IMR-90 (cell line): ENCODE measurements around the gene KRT32. TPM values are rescaled to one million over a fixed set of nuclear protein-coding genes. Genes with fewer than 3 reads are reported as not detected.

ENCODE experiments used
- ATAC-seq: fragments of 200-7000 bp; cut with Tn5 transposase; 2 replicates; pipeline ENCODE4 v1.9.1; 2020; ENCODE audit warnings: low read depth, mild to moderate bottlenecking, moderate library complexity
- BruUV-seq: library from RNA; stranded (reverse); fragments of 400-500 nt; replicated peaks from 2 replicates; lab custom pipeline; 2021; lab: Mats Ljungman, UMichigan
- CTCF ChIA-PET: fragments of 300-600 bp; formaldehyde crosslinking; extraction: SDS; loops from one replicate; lab custom pipeline; 2021; ENCODE audit warnings: antibody characterized with exemption; lab: Yijun Ruan, JAX
- POLR2A ChIA-PET: fragments of 300-600 bp; sonication (Branson Sonifier 250); formaldehyde crosslinking; loops from one replicate; lab custom pipeline; 2022; ENCODE audit warnings: antibody characterized with exemption; ENCODE audit not compliant: unreplicated experiment; lab: Charles Lee
- DNase-seq: peaks from one replicate; pipeline ENCODE4 v3.0.0; 2013
- H2AFZ ChIP-seq: replicated peaks from 2 replicates; pipeline ENCODE3; 2013; ENCODE audit warnings: low read length, mild to moderate bottlenecking; ENCODE audit not compliant: poor library complexity
- H2AK5ac ChIP-seq: 2 replicates; pipeline ENCODE4 v1.6.1; 2013; ENCODE audit warnings: low read depth, low read length, inconsistent platforms
- H2AK9ac ChIP-seq: replicated peaks from 2 replicates; pipeline ENCODE3; 2013; ENCODE audit warnings: mild to moderate bottlenecking, low read depth, low read length, moderate library complexity; ENCODE audit not compliant: poor library complexity
- H2BK120ac ChIP-seq: 2 replicates; pipeline ENCODE4 v1.6.1; 2013; ENCODE audit warnings: low read depth, low read length, inconsistent platforms
- H2BK15ac ChIP-seq: 3 replicates; pipeline ENCODE4 v1.6.1; 2013; ENCODE audit warnings: low read depth, low read length, inconsistent platforms
- H2BK20ac ChIP-seq: 2 replicates; pipeline ENCODE4 v1.6.1; 2013; ENCODE audit warnings: low read depth, mild to moderate bottlenecking, inconsistent platforms, low read length, moderate library complexity
- H2BK5ac ChIP-seq: 2 replicates; pipeline ENCODE4 v1.6.1; 2013; ENCODE audit warnings: mild to moderate bottlenecking, low read depth, low read length, inconsistent platforms; ENCODE audit not compliant: poor library complexity, severe bottlenecking
- H3K14ac ChIP-seq: replicated peaks from 2 replicates; pipeline ENCODE4 v1.6.1; 2013; ENCODE audit warnings: low read depth, low read length, inconsistent platforms
- H3K18ac ChIP-seq: 2 replicates; pipeline ENCODE4 v1.6.1; 2013; ENCODE audit warnings: low read depth, low read length, control low read depth
- H3K23ac ChIP-seq: 2 replicates; pipeline ENCODE4 v1.6.1; 2013; ENCODE audit warnings: low read depth, low read length, inconsistent platforms
- H3K27ac ChIP-seq: 2 replicates; pipeline ENCODE4 v1.5.1; 2013; ENCODE audit warnings: mild to moderate bottlenecking, control low read depth, low read length; ENCODE audit not compliant: insufficient read depth
- H3K27me3 ChIP-seq: 2 replicates; pipeline ENCODE4 v1.6.1; 2013; ENCODE audit warnings: low read length; ENCODE audit not compliant: control insufficient read depth, insufficient read depth
- H3K36me3 ChIP-seq: 2 replicates; pipeline ENCODE4 v1.6.1; 2013; ENCODE audit warnings: low read length, mixed read lengths; ENCODE audit not compliant: control insufficient read depth, insufficient read depth
- H3K4ac ChIP-seq: 2 replicates; pipeline ENCODE4 v1.6.1; 2013; ENCODE audit warnings: low read depth, low read length, inconsistent platforms
- H3K4me1 ChIP-seq: 2 replicates; pipeline ENCODE4 v1.6.1; 2013; ENCODE audit warnings: low read length, mixed read lengths; ENCODE audit not compliant: control insufficient read depth, insufficient read depth
- H3K4me2 ChIP-seq: 2 replicates; pipeline ENCODE4 v1.6.1; 2013; ENCODE audit warnings: low read depth, mild to moderate bottlenecking, control low read depth, low read length, moderate library complexity
- H3K4me3 ChIP-seq: 2 replicates; pipeline ENCODE4 v1.5.1; 2013; ENCODE audit warnings: low read depth, mild to moderate bottlenecking, control low read depth, low read length, moderate library complexity; ENCODE audit not compliant: insufficient read depth
- H3K56ac ChIP-seq: 2 replicates; pipeline ENCODE4 v1.6.1; 2013; ENCODE audit warnings: low read length, inconsistent platforms; ENCODE audit not compliant: insufficient read depth; ENCODE audit errors: extremely low read depth
- H3K79me1 ChIP-seq, 2 experiments: 2 replicates each; pipeline ENCODE4 v1.6.1; 2013; ENCODE audit warnings: low read length in 2 of 2, inconsistent platforms in 1 of 2, low read depth in 1 of 2
- H3K9ac ChIP-seq: 2 replicates; pipeline ENCODE4 v1.6.1; 2013; ENCODE audit warnings: low read depth, low read length, control low read depth
- H3K9me1 ChIP-seq: 2 replicates; pipeline ENCODE4 v1.6.1; 2013; ENCODE audit warnings: low read length, inconsistent platforms; ENCODE audit not compliant: insufficient read depth
- H3K9me3 ChIP-seq: 2 replicates; pipeline ENCODE4 v1.6.1; 2013; ENCODE audit warnings: low read length; ENCODE audit not compliant: control insufficient read depth, insufficient read depth
- H4K20me1 ChIP-seq: 2 replicates; pipeline ENCODE4 v1.6.1; 2013; ENCODE audit warnings: low read length, inconsistent platforms; ENCODE audit not compliant: insufficient read depth
- H4K5ac ChIP-seq: 2 replicates; pipeline ENCODE4 v1.6.1; 2013; ENCODE audit warnings: mild to moderate bottlenecking, low read depth, low read length, control low read depth
- H4K8ac ChIP-seq, 2 experiments: 2 replicates each; pipeline ENCODE4 v1.6.1; 2013; ENCODE audit warnings: low read depth in 2 of 2, low read length in 2 of 2, control low read depth in 1 of 2, inconsistent platforms in 1 of 2
- H4K91ac ChIP-seq: 2 replicates; pipeline ENCODE4 v1.6.1; 2013; ENCODE audit warnings: low read depth, low read length, inconsistent platforms; ENCODE audit not compliant: insufficient read depth
- BHLHE40 ChIP-seq: fragments of 150-350 bp; IDR thresholded peaks from 2 replicates; pipeline ENCODE4 v1.6.1; 2016; ENCODE audit warnings: mild to moderate bottlenecking, low read depth, low read length
- CEBPB ChIP-seq: IDR thresholded peaks from 2 replicates; pipeline ENCODE4 v1.6.1; 2012; ENCODE audit warnings: low read depth, low read length, improper control_type of control experiment
- CHD1 ChIP-seq: IDR thresholded peaks from 2 replicates; pipeline ENCODE4 v1.6.1; 2012; ENCODE audit warnings: low read depth, low read length, improper control_type of control experiment
- ELK1 ChIP-seq: fragments of 150-350 bp; IDR thresholded peaks from 2 replicates; pipeline ENCODE4 v1.6.1; 2016; ENCODE audit warnings: low read depth, mild to moderate bottlenecking, low read length, moderate library complexity, borderline replicate concordance
- FOS ChIP-seq: fragments of 150-350 bp; IDR thresholded peaks from 2 replicates; pipeline ENCODE4 v1.6.1; 2016; ENCODE audit warnings: low read depth, low read length
- MAFK ChIP-seq: IDR thresholded peaks from 2 replicates; pipeline ENCODE4 v1.6.1; 2012; ENCODE audit warnings: low read depth, low read length, improper control_type of control experiment
- MAZ ChIP-seq: IDR thresholded peaks from 2 replicates; pipeline ENCODE4 v1.6.1; 2012; ENCODE audit warnings: low read depth, mild to moderate bottlenecking, low read length, improper control_type of control experiment, moderate library complexity, borderline replicate concordance
- MXI1 ChIP-seq: IDR thresholded peaks from 2 replicates; pipeline ENCODE4 v1.6.1; 2012; ENCODE audit warnings: low read depth, mild to moderate bottlenecking, low read length, moderate library complexity, borderline replicate concordance
- NFE2L2 ChIP-seq: fragments of 150-350 bp; IDR thresholded peaks from 2 replicates; pipeline ENCODE4 v1.6.1; 2016; ENCODE audit warnings: low read depth, mild to moderate bottlenecking, low read length
- POLR2A ChIP-seq: IDR thresholded peaks from 2 replicates; pipeline ENCODE4 v1.6.1; 2012; ENCODE audit warnings: mild to moderate bottlenecking, low read depth, low read length
- RAD21 ChIP-seq: IDR thresholded peaks from 2 replicates; pipeline ENCODE4 v1.6.1; 2012; ENCODE audit warnings: low read length, improper control_type of control experiment
- RCOR1 ChIP-seq: IDR thresholded peaks from 2 replicates; pipeline ENCODE4 v1.6.1; 2012; ENCODE audit warnings: mild to moderate bottlenecking, low read length, improper control_type of control experiment; ENCODE audit not compliant: insufficient replicate concordance
- RFX5 ChIP-seq: IDR thresholded peaks from 2 replicates; pipeline ENCODE4 v1.8.0; 2012; ENCODE audit warnings: low read depth, mild to moderate bottlenecking, low read length, moderate library complexity
- SMC3 ChIP-seq: fragments of 150-350 bp; IDR thresholded peaks from 2 replicates; pipeline ENCODE4 v1.6.1; 2016; ENCODE audit warnings: low read depth, mild to moderate bottlenecking, antibody characterized with exemption, low read length, moderate library complexity
- WGBS, 2 experiments: methylation state at CpG; one replicate each; pipeline versions ENCODE4 v1.1.5 to v1.1.7; 2013; ENCODE audit warnings: missing lambda C conversion rate in 2 of 2; ENCODE audit not compliant: insufficient read length in 1 of 2; ENCODE audit errors: extremely low coverage in 2 of 2; 5-methylcytosine and 5-hydroxymethylcytosine counted together
- dilution Hi-C: fragments of 300-500 bp; cut with HindIII; formaldehyde crosslinking; loops from one replicate; pipeline ENCODE4 v1.14.3; 2018; ENCODE audit warnings: low sequenced_read_pairs; ENCODE audit not compliant: unreplicated experiment
- in situ Hi-C: fragments of 300-500 bp; cut with MboI; formaldehyde crosslinking; loops from 3 replicates; pipeline ENCODE4 v1.14.3; 2019; ENCODE audit warnings: low sequenced_read_pairs, inconsistent platforms, mixed read lengths
- intact Hi-C: fragments of 100-400 bp; cut with micrococcal nuclease; formaldehyde crosslinking; loops from 2 replicates; pipeline ENCODE4 v1.10.0; 2022
- polyA plus RNA-seq, 3 experiments: library from polyadenylated mRNA; depleted of rRNA; stranded (reverse); fragments of >200 nt; gene quantifications; 2 replicates each; pipeline ENCODE4 v1.2.3, GENCODE V29; 2012; ENCODE audit warnings: low replicate concordance in 1 of 3
- total RNA-seq: library from RNA; depleted of rRNA; stranded (reverse); fragments of >200 nt; gene quantifications from 2 replicates; pipeline ENCODE4 v1.2.3, GENCODE V29; 2012
- TF ChIP-seq, protein P1 (sequence below): fragments of 150-350 bp; IDR thresholded peaks from 2 replicates; pipeline ENCODE4 v1.6.1; 2017; ENCODE audit warnings: mild to moderate bottlenecking, antibody characterized with exemption, low read length, low read depth
- TF ChIP-seq, protein P2 (sequence below): conservative IDR thresholded peaks from 2 replicates; pipeline ENCODE4 v1.5.1; 2012; ENCODE audit warnings: mild to moderate bottlenecking, low read depth, low read length, improper control_type of control experiment

KRT32 gene
- total and polyA plus RNA-seq, 2 of the 4 experiments (the other 2 are of a cell fraction) = 0.09 TPM; not detected in 1

GRCh38 chr17:41499714-41500113 is 32.5 kb upstream of the KRT32 start:
- WGBS, 2 experiments = 83% methylated on average over 1 of the region's 5 CpGs; no CpG with 5 or more reads in 1 of the 2 experiments
- H3K18ac ChIP-seq = no peak overlapping the region

More at GRCh38 chr17:41499714-41500113, 32.5 kb upstream of the KRT32 start:
- H3K9me1 ChIP-seq = peaks cover 21% of the 10 kb centered on the region
- H4K5ac ChIP-seq = no peak overlapping the region; the same call in 1 of the 2 replicates
- no peak overlapping the region for H3K56ac ChIP-seq
- peak overlapping the region; percentile 69 for H2BK20ac ChIP-seq
- peak overlapping the region; percentile 86 for H4K91ac ChIP-seq
- peak overlapping the region; percentile 64; the same call in 2 of the 3 replicates for H2BK15ac ChIP-seq
- TF ChIP-seq, protein P1, sequence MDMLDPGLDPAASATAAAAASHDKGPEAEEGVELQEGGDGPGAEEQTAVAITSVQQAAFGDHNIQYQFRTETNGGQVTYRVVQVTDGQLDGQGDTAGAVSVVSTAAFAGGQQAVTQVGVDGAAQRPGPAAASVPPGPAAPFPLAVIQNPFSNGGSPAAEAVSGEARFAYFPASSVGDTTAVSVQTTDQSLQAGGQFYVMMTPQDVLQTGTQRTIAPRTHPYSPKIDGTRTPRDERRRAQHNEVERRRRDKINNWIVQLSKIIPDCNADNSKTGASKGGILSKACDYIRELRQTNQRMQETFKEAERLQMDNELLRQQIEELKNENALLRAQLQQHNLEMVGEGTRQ = no peak
- no peak for TF ChIP-seq RAD21
- no peak for TF ChIP-seq ELK1
- no peak for TF ChIP-seq RFX5
- TF ChIP-seq BHLHE40 = no peak
- TF ChIP-seq POLR2A = no peak
- TF ChIP-seq MAZ = no peak
- no peak for TF ChIP-seq CHD1
- TF ChIP-seq SMC3 = no peak
- no peak for TF ChIP-seq RCOR1
- TF ChIP-seq MAFK = no peak
- no peak for TF ChIP-seq FOS
- no peak for TF ChIP-seq CEBPB
- TF ChIP-seq, protein P2, sequence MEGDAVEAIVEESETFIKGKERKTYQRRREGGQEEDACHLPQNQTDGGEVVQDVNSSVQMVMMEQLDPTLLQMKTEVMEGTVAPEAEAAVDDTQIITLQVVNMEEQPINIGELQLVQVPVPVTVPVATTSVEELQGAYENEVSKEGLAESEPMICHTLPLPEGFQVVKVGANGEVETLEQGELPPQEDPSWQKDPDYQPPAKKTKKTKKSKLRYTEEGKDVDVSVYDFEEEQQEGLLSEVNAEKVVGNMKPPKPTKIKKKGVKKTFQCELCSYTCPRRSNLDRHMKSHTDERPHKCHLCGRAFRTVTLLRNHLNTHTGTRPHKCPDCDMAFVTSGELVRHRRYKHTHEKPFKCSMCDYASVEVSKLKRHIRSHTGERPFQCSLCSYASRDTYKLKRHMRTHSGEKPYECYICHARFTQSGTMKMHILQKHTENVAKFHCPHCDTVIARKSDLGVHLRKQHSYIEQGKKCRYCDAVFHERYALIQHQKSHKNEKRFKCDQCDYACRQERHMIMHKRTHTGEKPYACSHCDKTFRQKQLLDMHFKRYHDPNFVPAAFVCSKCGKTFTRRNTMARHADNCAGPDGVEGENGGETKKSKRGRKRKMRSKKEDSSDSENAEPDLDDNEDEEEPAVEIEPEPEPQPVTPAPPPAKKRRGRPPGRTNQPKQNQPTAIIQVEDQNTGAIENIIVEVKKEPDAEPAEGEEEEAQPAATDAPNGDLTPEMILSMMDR = no peak
- no peak for TF ChIP-seq NFE2L2
- TF ChIP-seq MXI1 = no peak
- in situ Hi-C loops (no loop called here), dilution Hi-C loops (no loop called here), intact Hi-C loops (loop anchor here (5.0 kb wide), 1 partner anchor 437 kb away; the partner anchor contains the start of gene KRTAP2-3)
- ChIA-PET POLR2A (no interaction called here), CTCF (interaction anchor here (1.0 kb wide), 1 partner anchor 148 kb away, joined by 3 read pairs; no protein-coding TSS in a partner anchor)
- H3K79me1 ChIP-seq = no peaks in the 10 kb centered on the region
- H3K4me1 ChIP-seq = peaks cover 16% of the 10 kb centered on the region
- peak overlapping the region; percentile 76; the same call in 1 of the 2 replicates for H3K23ac ChIP-seq
- H4K8ac ChIP-seq = peak overlapping the region; percentile 64 to 77
- no peak overlapping the region for H3K9ac ChIP-seq
- peak overlapping the region; percentile 86 for H3K4ac ChIP-seq
- no peaks in the 10 kb centered on the region for H3K9me3 ChIP-seq
- H2AK9ac ChIP-seq = peak overlapping the region; percentile 89
- H4K20me1 ChIP-seq = no peaks in the 10 kb centered on the region
- no peak for DNase-seq
- peak overlapping the region; percentile 94 for H2AK5ac ChIP-seq
- no peaks in the 10 kb centered on the region for H3K36me3 ChIP-seq
- H2BK5ac ChIP-seq = peak overlapping the region; percentile 12
- H3K27me3 ChIP-seq = no peaks in the 10 kb centered on the region
- no peak overlapping the region; the same call in 1 of the 2 replicates for H3K27ac ChIP-seq
- H3K14ac ChIP-seq = peak overlapping the region; percentile 88
- H3K4me2 ChIP-seq = no peak overlapping the region
- BruUV-seq = no TSS peak
- no peak overlapping the region for H3K4me3 ChIP-seq
- H2AFZ ChIP-seq = peak overlapping the region; percentile 84
- peak overlapping the region; percentile 91 for H2BK120ac ChIP-seq
- no peak for ATAC-seq
